Activated CD4-positive, alpha-beta T cell treated with anti-CD3 and anti-CD28 coated beads for 36 hours (primary cell): ENCODE data around the gene SH3GL1. TPM values are rescaled to one million over a fixed set of nuclear protein-coding genes. Genes with fewer than 3 reads are reported as not detected.
"Not testable (repeated sequence)": the region's sequence is repeated elsewhere in the genome, so short reads cannot be mapped to it uniquely, and the experiment has no call there.

Experiments used
- ATAC-seq: fragments of 200-7000 bp; cut with Tn5 transposase; one replicate; pipeline ENCODE4 v1.10.0; 2021; ENCODE audit warnings: mild to moderate bottlenecking, moderate library complexity
- CTCF ChIA-PET: fragments of 350-600 bp; sonication (Branson Sonifier 250); formaldehyde crosslinking; loops from one replicate; lab custom pipeline; 2021; ENCODE audit warnings: antibody characterized with exemption; lab: Charles Lee
- POLR2A ChIA-PET: fragments of 350-600 bp; sonication (Branson Sonifier 250); formaldehyde crosslinking; loops from one replicate; lab custom pipeline; 2021; ENCODE audit warnings: antibody characterized with exemption, inconsistent platforms; lab: Charles Lee
- DNase-seq: peaks from one replicate; pipeline ENCODE4 v3.0.0-alpha.2; 2020
- H3K27ac Mint-ChIP-seq: one replicate; pipeline ENCODE4 v1.8.0; 2021; ENCODE audit warnings: mixed read lengths
- H3K27me3 Mint-ChIP-seq: one replicate; pipeline ENCODE4 v1.8.0; 2021; ENCODE audit warnings: mixed read lengths
- H3K36me3 Mint-ChIP-seq: one replicate; pipeline ENCODE4 v1.8.0; 2021; ENCODE audit warnings: low read depth, mixed read lengths
- H3K4me1 Mint-ChIP-seq: one replicate; pipeline ENCODE4 v1.8.0; 2021; ENCODE audit warnings: mixed read lengths
- H3K4me3 Mint-ChIP-seq: one replicate; pipeline ENCODE4 v1.8.0; 2021; ENCODE audit warnings: mild to moderate bottlenecking, moderate library complexity, mixed read lengths
- H3K9me3 Mint-ChIP-seq: one replicate; pipeline ENCODE4 v1.8.0; 2021; ENCODE audit warnings: low read depth, mixed read lengths
- intact Hi-C, 2 experiments: fragments of 100-400 bp; cut with DNase I in 1 of 2; cut with micrococcal nuclease in 1 of 2; formaldehyde crosslinking; loops; one replicate each; pipeline versions ENCODE4 v1.14.2 to v1.15.1; 2022 to 2024; cut with DNase I, micrococcal nuclease
- total RNA-seq, 2 experiments: library from RNA; stranded (reverse); gene quantifications; one replicate each; pipeline ENCODE4 v1.2.3, GENCODE V29; 2021

SH3GL1 gene
- total RNA-seq, 2 experiments from 2014 or later, result 42.0 to 46.8 TPM

DNA sequence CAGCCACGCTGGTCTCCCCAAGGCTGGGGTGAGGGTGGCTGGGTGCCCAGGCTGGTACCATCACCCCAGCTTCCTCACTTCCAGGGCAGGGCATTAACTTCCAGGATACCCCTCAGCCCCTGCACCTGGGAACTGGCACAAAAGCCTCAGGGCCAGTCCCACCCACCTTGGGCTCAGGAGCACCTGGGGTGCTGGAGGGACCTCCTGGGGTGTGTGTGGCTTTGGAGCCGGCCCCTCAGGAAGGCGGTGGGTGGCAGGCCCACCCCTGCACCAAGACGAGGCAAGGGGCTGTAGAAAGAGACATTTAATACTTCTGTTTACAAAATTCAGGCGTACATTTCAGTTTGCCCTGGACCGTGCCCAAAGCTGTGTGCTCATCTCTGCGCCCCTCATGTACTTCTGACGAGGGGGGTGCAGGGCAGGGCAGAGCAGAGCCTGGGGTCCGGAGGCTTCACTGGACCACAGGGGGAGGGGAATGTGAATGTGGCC is 40.2 kb downstream of the SH3GL1 start:
- no peaks in the 10 kb centered on the region for H3K27me3 Mint-ChIP-seq
- DNase-seq, result no peak
- peaks cover 18% of the 10 kb centered on the region for H3K36me3 Mint-ChIP-seq

GRCh38 chr19:4359627-4360000 is 40.7 kb downstream of the SH3GL1 start:
- no peak for ATAC-seq
- POLR2A ChIA-PET, result no interaction called here
- H3K4me3 Mint-ChIP-seq, result no peak overlapping the region

More for the DNA sequence above, 40.2 kb downstream of the SH3GL1 start:
- no peak for ATAC-seq
- H3K4me3 Mint-ChIP-seq, result no peak overlapping the region
- CTCF ChIA-PET, result no interaction called here
- no peaks in the 10 kb centered on the region for H3K9me3 Mint-ChIP-seq
- H3K27ac Mint-ChIP-seq, result no peak overlapping the region
- intact Hi-C loops, result no loop called here
- POLR2A ChIA-PET, result no interaction called here
- no peaks in the 10 kb centered on the region for H3K4me1 Mint-ChIP-seq

GRCh38 chr19:4358709-4359626 is 41.4 kb downstream of the SH3GL1 start:
- no peaks in the 10 kb centered on the region for H3K27me3 Mint-ChIP-seq
- ChIA-PET CTCF (interaction anchor here (0.7 kb wide), 1 partner anchor 92 kb away, joined by 3 read pairs; no protein-coding TSS in a partner anchor), POLR2A (interaction anchor here (1.4 kb wide), 1 partner anchor 11 kb away, joined by 4 read pairs; no protein-coding TSS in a partner anchor)
- no peaks in the 10 kb centered on the region for H3K4me1 Mint-ChIP-seq
- no peaks in the 10 kb centered on the region for H3K9me3 Mint-ChIP-seq
- no peak overlapping the region for H3K27ac Mint-ChIP-seq
- intact Hi-C loops, result no loop called here
- no peak overlapping the region for H3K4me3 Mint-ChIP-seq
- peaks cover 16% of the 10 kb centered on the region for H3K36me3 Mint-ChIP-seq
- DNase-seq (no peak), ATAC-seq (no peak)

More at GRCh38 chr19:4359627-4360000, 40.7 kb downstream of the SH3GL1 start:
- no peaks in the 10 kb centered on the region for H3K9me3 Mint-ChIP-seq
- H3K27me3 Mint-ChIP-seq, result no peaks in the 10 kb centered on the region
- H3K27ac Mint-ChIP-seq, result no peak overlapping the region
- intact Hi-C loops, result no loop called here
- H3K4me1 Mint-ChIP-seq, result no peaks in the 10 kb centered on the region
- peaks cover 16% of the 10 kb centered on the region for H3K36me3 Mint-ChIP-seq
- no peak for DNase-seq
- CTCF ChIA-PET, result no interaction called here

DNA sequence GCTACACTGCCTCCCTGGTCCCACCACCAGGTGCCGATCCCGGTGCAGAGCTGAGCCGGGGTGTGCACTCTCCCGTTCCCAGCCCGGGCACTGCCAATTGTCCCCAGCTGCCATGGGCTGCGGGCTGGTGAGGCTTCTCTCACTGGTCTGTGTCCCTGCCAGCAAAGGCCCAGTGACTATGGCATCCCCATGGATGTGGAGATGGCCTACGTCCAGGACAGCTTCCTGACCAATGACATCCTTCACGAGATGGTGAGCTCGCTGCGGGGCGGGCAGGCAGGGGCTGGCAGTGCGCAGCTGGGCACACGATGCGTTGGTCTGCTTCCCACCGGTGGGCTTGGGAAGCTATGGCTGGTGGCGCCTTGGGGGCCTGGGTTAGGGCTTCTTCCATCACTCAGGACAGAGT is 42.4 kb downstream of the SH3GL1 start:
- ChIA-PET POLR2A (interaction anchor here (1.4 kb wide), 1 partner anchor 12 kb away, joined by 4 read pairs; no protein-coding TSS in a partner anchor), CTCF (no interaction called here)
- Mint-ChIP-seq H3K27ac (no peak overlapping the region), H3K4me3 (no peak overlapping the region), H3K27me3 (no peaks in the 10 kb centered on the region), H3K9me3 (no peaks in the 10 kb centered on the region), H3K36me3 (peaks cover 12% of the 10 kb centered on the region), H3K4me1 (no peaks in the 10 kb centered on the region)
- DNase-seq, result no peak
- ATAC-seq, result no peak
- intact Hi-C loops, result no loop called here

DNA sequence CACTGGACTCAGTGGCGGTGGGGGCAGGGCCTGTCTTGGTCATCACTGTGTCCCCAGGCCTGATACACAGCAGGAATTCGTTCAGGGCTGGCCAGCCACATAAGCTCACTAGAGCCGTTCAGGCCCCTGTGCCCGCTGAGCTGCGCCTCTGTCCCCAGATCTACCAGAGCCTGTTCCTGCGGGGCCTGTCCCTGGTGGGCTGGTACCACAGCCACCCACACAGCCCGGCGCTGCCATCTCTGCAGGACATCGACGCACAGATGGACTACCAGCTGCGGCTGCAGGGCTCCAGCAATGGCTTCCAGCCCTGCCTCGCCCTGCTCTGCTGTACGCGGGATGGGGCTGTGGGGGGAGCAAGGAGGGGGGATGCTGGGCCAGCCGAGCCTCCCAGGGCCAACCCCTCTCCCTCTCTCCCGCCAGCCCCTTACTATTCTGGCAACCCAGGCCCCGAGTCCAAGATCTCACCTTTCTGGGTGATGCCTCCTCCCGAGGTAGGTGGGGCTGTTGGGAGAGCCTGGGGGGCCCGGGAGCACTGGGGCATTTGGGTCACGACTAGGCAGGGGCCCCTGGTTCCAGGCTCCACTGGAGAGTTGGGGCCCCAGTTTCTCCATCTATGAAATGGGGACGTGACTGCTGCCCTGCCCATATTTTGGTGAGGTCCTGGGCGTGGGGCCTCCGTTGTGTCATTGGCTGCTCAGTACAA is 43.1 kb downstream of the SH3GL1 start:
- Mint-ChIP-seq H3K27ac (no peak overlapping the region), H3K9me3 (no peaks in the 10 kb centered on the region)

GRCh38 chr19:4354897-4355296 is 45.5 kb downstream of the SH3GL1 start:
- intact Hi-C loops, result no loop called here
- no peak for ATAC-seq
- DNase-seq, result no peak
- Mint-ChIP-seq H3K36me3 (peaks cover 4% of the 10 kb centered on the region), H3K9me3 (no peaks in the 10 kb centered on the region), H3K4me1 (no peaks in the 10 kb centered on the region), H3K27me3 (no peaks in the 10 kb centered on the region), H3K27ac (no peak overlapping the region), H3K4me3 (no peak overlapping the region)
- ChIA-PET POLR2A (no interaction called here), CTCF (no interaction called here)

More for the DNA sequence above, 43.1 kb downstream of the SH3GL1 start:
- DNase-seq, result no peak
- Mint-ChIP-seq H3K4me3 (no peak overlapping the region), H3K36me3 (peaks cover 14% of the 10 kb centered on the region), H3K27me3 (no peaks in the 10 kb centered on the region), H3K4me1 (no peaks in the 10 kb centered on the region)
- POLR2A ChIA-PET, result interaction anchor here (1.4 kb wide), 1 partner anchor 13 kb away, joined by 4 read pairs; no protein-coding TSS in a partner anchor
- intact Hi-C loops, result no loop called here
- ATAC-seq, result no peak
- CTCF ChIA-PET, result no interaction called here

GRCh38 chr19:4354282-4354681 is 46.1 kb downstream of the SH3GL1 start:
- H3K4me3 Mint-ChIP-seq, result no peak overlapping the region
- no peaks in the 10 kb centered on the region for H3K4me1 Mint-ChIP-seq
- no peak for DNase-seq
- no peaks in the 10 kb centered on the region for H3K9me3 Mint-ChIP-seq
- POLR2A ChIA-PET, result no interaction called here
- H3K27ac Mint-ChIP-seq, result no peak overlapping the region
- intact Hi-C loops, result no loop called here
- no peaks in the 10 kb centered on the region for H3K27me3 Mint-ChIP-seq
- CTCF ChIA-PET, result interaction anchor here (2.1 kb wide), 1 partner anchor 22 kb away, joined by 8 read pairs; no protein-coding TSS in a partner anchor
- H3K36me3 Mint-ChIP-seq, result peaks cover 3% of the 10 kb centered on the region
- ATAC-seq, result no peak

- no peak overlapping the region for H3K4me3 Mint-ChIP-seq
- H3K36me3 Mint-ChIP-seq, result peaks cover 3% of the 10 kb centered on the region
- H3K4me1 Mint-ChIP-seq, result no peaks in the 10 kb centered on the region
- H3K27me3 Mint-ChIP-seq, result no peaks in the 10 kb centered on the region
- intact Hi-C loops, result loop anchor here (1.0 kb wide), 1 partner anchor 85 kb away; no protein-coding TSS in a partner anchor
- DNase-seq (peak; percentile 74), ATAC-seq (peak; percentile 72)
- no peak overlapping the region for H3K27ac Mint-ChIP-seq
- ChIA-PET POLR2A (interaction anchor here (1.2 to 1.9 kb wide), 3 partner anchors 9 to 86 kb away, joined by 4 to 11 read pairs (median 7); partner anchors contain the start of gene MPND), CTCF (interaction anchor here (0.5 to 3.1 kb wide), 21 partner anchors 10 to 174 kb away, joined by 3 to 52 read pairs (median 4); partner anchors contain the start of genes MPND and YJU2)
- no peaks in the 10 kb centered on the region for H3K9me3 Mint-ChIP-seq
Observed at GRCh38 chr19:4352701-4353121, 47.6 kb downstream of the SH3GL1 start.

DNA sequence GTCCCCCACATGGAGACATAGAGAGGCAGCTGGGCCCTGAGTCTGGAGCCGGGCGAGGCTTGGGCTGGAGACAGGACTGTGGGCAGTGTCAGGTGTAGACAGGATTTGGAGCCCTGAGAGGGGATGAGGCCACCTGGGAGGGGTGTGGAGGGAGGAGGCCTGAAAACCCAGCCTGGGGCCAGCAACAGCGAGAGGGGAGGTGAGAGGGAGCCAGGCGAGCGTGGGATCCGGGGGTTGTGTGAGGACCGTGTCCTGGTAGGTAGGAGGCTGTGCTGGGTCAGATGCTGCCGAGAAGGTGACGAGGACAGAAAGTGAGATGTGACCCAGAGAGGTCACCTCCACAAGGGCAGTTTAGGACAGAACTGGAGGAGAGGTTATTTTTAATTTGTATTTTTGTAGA is 49.6 kb downstream of the SH3GL1 start:
- no peak overlapping the region for H3K27ac Mint-ChIP-seq
- H3K4me3 Mint-ChIP-seq, result no peak overlapping the region
- ATAC-seq, result no peak
- H3K4me1 Mint-ChIP-seq, result peaks cover 2% of the 10 kb centered on the region
- H3K9me3 Mint-ChIP-seq, result no peaks in the 10 kb centered on the region
- intact Hi-C loops, result no loop called here
- POLR2A ChIA-PET, result no interaction called here
- H3K27me3 Mint-ChIP-seq, result no peaks in the 10 kb centered on the region
- no peak for DNase-seq
- H3K36me3 Mint-ChIP-seq, result peaks cover 12% of the 10 kb centered on the region
- CTCF ChIA-PET, result interaction anchor here (3.1 kb wide), 1 partner anchor 8 kb away, joined by 37 read pairs; the partner anchor contains the start of gene MPND

DNA sequence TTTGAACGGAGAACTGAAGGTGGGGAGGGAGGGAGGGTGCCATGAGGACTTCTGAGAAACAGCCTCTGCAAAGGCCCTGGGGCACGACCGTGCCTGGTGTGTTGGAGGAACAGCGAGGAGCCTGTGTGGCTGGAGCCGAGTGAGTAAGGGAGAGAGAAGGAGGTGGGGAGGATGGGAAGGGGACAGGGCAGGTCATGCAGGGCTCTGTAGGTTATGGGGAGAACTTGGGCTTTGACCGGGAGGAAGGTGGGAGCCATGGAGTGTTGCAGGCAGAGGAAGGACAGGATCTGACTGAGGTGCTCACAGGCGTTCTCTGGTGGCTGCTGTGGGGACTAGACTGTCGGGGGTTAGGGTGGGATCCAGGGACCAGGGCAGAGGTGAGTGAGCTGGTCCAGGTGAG is 50.2 kb downstream of the SH3GL1 start:
- H3K9me3 Mint-ChIP-seq, result no peaks in the 10 kb centered on the region

GRCh38 chr19:4349225-4349624 is 51.1 kb downstream of the SH3GL1 start:
- H3K27me3 Mint-ChIP-seq, DNase-seq, ATAC-seq, H3K4me1 Mint-ChIP-seq, H3K27ac Mint-ChIP-seq, H3K4me3 Mint-ChIP-seq, POLR2A ChIA-PET, H3K9me3 Mint-ChIP-seq: not testable (repeated sequence)
- CTCF ChIA-PET, result interaction anchor here (0.7 kb wide), 1 partner anchor 73 kb away, joined by 3 read pairs; no protein-coding TSS in a partner anchor
- H3K36me3 Mint-ChIP-seq, result peaks cover 14% of the 10 kb centered on the region
- intact Hi-C loops, result loop anchor here in 1 of 2 experiments (10.0 kb wide), 1 partner anchor 1336 kb away; the partner anchor contains the start of genes HSD11B1L and MICOS13

More for the DNA sequence above, 50.2 kb downstream of the SH3GL1 start:
- Mint-ChIP-seq H3K4me3 (no peak overlapping the region), H3K27ac (no peak overlapping the region), H3K27me3 (no peaks in the 10 kb centered on the region), H3K36me3 (peaks cover 14% of the 10 kb centered on the region), H3K4me1 (peaks cover 2% of the 10 kb centered on the region)
- ChIA-PET POLR2A (no interaction called here), CTCF (interaction anchor here (0.6 kb wide), 1 partner anchor 82 kb away, joined by 3 read pairs; no protein-coding TSS in a partner anchor)
- ATAC-seq (no peak), DNase-seq (no peak)
- intact Hi-C loops, result no loop called here
